Astrocyte of the cerebellum (primary cell): ENCODE results near the gene SMYD2.

Experiments used
- DNase-seq: peaks from one replicate; pipeline ENCODE4 v3.0.0-alpha.2; 2011; ENCODE audit warnings: low read depth
- H3K4me3 ChIP-seq: 2 replicates; pipeline ENCODE4 v1.5.1; 2011; ENCODE audit warnings: mild to moderate bottlenecking, low read depth, low read length, moderate library complexity
- in situ Hi-C: cut with HindIII; loops from 2 replicates; pipeline ENCODE4 v1.10.0; 2017; ENCODE audit warnings: low sequenced_read_pairs
- TF ChIP-seq, protein P1 (sequence below): IDR thresholded peaks from 2 replicates; pipeline ENCODE4 v1.5.1; 2012; ENCODE audit warnings: low read length, low read depth, moderate library complexity, mild to moderate bottlenecking; ENCODE audit errors: missing control alignments

Gene SMYD2

GRCh38 chr1:214380986-214381695 is 100.2 kb downstream of the SMYD2 start:
- in situ Hi-C loops, result no loop called here
- no peak overlapping the region for H3K4me3 ChIP-seq
- no peak for DNase-seq
- TF ChIP-seq, protein P1, sequence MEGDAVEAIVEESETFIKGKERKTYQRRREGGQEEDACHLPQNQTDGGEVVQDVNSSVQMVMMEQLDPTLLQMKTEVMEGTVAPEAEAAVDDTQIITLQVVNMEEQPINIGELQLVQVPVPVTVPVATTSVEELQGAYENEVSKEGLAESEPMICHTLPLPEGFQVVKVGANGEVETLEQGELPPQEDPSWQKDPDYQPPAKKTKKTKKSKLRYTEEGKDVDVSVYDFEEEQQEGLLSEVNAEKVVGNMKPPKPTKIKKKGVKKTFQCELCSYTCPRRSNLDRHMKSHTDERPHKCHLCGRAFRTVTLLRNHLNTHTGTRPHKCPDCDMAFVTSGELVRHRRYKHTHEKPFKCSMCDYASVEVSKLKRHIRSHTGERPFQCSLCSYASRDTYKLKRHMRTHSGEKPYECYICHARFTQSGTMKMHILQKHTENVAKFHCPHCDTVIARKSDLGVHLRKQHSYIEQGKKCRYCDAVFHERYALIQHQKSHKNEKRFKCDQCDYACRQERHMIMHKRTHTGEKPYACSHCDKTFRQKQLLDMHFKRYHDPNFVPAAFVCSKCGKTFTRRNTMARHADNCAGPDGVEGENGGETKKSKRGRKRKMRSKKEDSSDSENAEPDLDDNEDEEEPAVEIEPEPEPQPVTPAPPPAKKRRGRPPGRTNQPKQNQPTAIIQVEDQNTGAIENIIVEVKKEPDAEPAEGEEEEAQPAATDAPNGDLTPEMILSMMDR, result no peak

DNA sequence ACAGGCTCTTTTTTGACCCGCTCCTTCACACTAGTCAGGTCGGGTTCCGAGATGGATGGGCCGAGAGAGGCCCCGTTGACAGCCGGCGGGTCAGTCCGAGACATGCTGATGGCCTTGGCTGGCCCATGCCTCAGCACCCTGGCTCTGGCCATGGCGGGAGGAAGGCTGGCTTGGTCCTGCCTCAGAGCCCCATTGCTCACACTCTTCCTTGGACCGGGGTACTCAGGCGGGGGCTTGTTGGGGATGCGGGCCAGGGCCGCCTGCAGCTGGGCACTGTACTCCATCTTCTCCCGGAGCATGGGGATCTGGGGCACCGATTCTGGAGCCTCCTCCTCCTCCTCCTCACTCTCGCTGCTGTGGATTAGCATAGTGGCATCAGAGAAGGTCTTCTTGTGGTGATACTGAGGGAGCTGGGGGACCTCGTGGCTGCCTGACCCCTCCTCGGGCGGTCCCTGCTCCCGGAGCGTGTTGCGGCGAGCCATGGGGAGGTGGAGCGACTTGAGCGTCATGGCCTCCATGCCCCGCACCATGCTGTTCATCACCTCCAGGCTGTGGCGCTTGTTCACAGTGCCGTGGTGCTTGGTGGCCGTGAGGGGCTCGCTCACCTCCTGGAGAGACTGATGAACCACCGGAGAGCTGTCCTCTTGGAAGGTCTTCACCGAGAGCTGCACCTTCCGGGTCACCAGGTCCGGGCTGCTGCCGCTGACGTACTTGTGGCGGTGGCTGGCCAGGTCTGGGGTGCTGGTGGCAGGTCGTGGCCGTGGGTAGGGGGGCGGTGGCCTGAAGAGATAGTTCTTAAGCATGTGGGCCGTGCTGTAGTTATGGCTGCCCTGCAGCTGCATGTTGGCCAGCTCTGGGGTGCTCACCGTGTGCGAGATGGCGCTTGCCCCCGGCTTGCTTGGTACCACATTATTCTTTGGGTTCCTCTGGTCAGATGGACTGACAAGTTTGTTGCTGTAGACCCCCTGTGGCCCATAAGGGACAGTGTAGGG is 102.7 kb downstream of the SMYD2 start:
- no peak overlapping the region for H3K4me3 ChIP-seq
- no peak for DNase-seq
- TF ChIP-seq, protein P1, result no peak
- in situ Hi-C loops, result no loop called here

DNA sequence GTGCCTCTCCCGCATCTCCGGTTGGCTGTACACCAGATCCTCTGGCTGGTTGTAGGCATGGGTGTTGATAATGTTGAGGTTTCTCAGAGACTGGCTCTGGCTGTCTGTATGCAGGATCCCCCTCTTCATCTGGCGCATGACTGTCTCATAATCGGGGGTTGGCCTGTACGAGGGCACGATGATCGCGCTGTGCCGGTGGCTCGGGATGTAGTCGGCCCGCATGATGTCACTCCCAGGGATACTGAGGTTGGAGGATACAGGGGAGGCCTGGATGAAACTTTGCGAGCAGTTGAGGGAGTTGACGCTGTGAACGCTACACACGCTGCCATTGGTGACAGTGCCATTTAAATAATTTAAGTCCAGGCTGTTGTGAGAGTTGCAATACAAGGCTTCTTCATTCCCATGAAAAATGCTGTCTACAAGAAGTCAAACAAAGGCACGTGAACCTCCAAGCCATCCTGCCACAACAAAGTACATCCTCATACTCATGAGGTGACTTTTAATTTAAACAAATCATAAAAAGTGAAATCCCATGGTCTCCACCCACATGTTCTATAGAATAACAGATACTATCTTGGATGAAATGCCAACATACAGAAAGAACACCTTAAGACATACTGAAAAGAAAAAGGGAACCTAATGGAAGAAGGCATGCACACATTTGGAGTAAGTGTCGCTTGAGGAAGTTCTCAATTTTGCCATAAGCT is 103.6 kb downstream of the SMYD2 start:
- TF ChIP-seq, protein P1, result no peak

DNA sequence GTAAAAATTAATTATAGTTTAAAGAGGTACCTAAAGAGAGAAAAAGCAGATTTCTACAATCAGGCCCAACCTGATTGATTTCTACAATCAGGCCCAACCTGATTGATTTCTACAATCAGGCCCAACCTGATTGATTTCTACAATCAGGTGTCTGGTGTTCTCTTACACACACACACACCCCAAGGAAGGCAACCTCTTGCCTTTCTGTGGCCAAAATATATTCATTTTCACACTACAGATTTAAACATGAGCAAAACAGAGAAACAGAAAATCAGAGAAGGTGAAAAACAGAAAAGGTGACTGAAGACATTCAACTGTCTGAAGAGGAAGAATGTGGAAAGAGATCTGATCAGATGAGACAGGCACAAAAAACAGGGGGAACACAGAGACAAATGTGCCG is 104.5 kb downstream of the SMYD2 start:
- in situ Hi-C loops, result no loop called here
- DNase-seq, result no peak
- TF ChIP-seq, protein P1, result no peak
- no peak overlapping the region for H3K4me3 ChIP-seq

More for the DNA sequence above, 103.6 kb downstream of the SMYD2 start:
- no peak for DNase-seq
- in situ Hi-C loops, result no loop called here
- no peak overlapping the region for H3K4me3 ChIP-seq

GRCh38 chr1:214386333-214386732 is 105.4 kb downstream of the SMYD2 start:
- DNase-seq, result no peak
- H3K4me3 ChIP-seq, result no peak overlapping the region
- in situ Hi-C loops, result no loop called here
- TF ChIP-seq, protein P1, result no peak
